Chondrocyte (in vitro differentiated cells): ENCODE results near the gene CLMN. TPM values are rescaled to one million over a fixed set of nuclear protein-coding genes. Genes with fewer than 3 reads are reported as not detected.
A peak's percentile ranks its signal among the peaks of the same experiment; 100 is the strongest.

Experiments
- DNase-seq: peaks from one replicate; pipeline ENCODE4 v3.0.0; 2021; ENCODE audit warnings: mixed read lengths, low spot score
- H3K27ac Mint-ChIP-seq: one replicate; pipeline ENCODE4 v1.8.0; 2021; ENCODE audit warnings: mild to moderate bottlenecking, moderate library complexity, mixed read lengths; ENCODE audit not compliant: unreplicated experiment
- H3K27me3 Mint-ChIP-seq: 2 replicates; pipeline ENCODE4 v1.8.0; 2021; ENCODE audit warnings: low read depth, mixed read lengths
- H3K36me3 Mint-ChIP-seq: 2 replicates; pipeline ENCODE4 v1.8.0; 2021; ENCODE audit warnings: low read depth, mixed read lengths
- H3K4me1 Mint-ChIP-seq: 2 replicates; pipeline ENCODE4 v1.8.0; 2021; ENCODE audit warnings: low read depth, mild to moderate bottlenecking, mixed read lengths
- H3K4me3 Mint-ChIP-seq: one replicate; pipeline ENCODE4 v1.8.0; 2021; ENCODE audit warnings: mild to moderate bottlenecking, moderate library complexity, mixed read lengths; ENCODE audit not compliant: unreplicated experiment
- H3K9me3 Mint-ChIP-seq: 2 replicates; pipeline ENCODE4 v1.8.0; 2021; ENCODE audit warnings: low read depth, mixed read lengths
- total RNA-seq: library from RNA; stranded (reverse); gene quantifications from 3 replicates; pipeline ENCODE4 v1.2.1, GENCODE V29; 2021
- TF ChIP-seq, protein P1 (sequence below): fragments of 200-600 bp; sonication (generic); IDR thresholded peaks from 2 replicates; pipeline ENCODE4 v1.5.0; 2021; ENCODE audit warnings: antibody characterized with exemption, mild to moderate bottlenecking, moderate library complexity

CLMN gene
- total RNA-seq, 1 donor from 2014 or later: 7.3 TPM

DNA sequence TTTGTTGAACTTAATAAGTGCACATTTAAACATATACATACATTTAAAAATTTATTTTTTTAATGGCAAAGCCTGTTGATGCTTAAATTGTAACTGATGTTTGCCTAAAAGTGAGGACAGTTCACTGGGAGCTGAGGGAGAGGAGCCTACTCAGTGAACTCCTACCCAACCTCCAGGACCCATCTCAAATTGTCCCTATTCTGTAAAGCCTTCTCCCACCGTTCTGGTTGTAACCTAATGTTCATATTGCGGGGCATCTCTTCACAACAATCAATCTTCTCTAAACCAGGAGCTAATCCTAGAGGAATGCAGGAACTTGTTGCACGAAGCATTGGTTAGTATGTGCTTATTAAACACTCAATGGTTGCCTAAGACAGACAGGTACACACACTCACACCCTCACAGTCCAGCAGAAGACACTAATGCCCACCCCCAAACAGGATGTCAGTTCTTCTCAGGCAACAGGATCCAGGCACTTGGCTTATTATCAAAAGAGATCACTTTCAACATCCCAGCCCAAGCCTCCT, 1.8 kb downstream of the CLMN start:
- Mint-ChIP-seq H3K27me3 (no peaks in the 10 kb centered on the region), H3K27ac (no peak overlapping the region)

DNA sequence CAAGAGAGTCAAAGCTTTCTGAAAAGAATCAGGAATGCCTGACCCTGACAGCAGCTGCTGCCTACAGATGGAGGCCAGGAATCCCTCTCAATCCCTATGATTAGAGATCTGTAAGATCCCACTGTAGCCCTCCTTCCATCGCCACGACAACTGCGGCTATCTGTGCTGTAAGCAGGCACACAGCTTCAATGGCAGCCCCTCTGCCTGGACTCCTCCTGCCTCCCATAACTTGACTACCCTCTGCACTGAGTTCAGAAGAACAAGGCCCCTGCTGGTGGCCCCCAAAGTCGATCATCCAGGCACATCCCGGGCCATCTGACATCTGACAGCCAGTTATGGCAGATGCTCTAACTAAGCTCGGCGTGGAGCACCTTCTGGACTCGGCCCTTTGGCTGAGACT, 2.9 kb downstream of the CLMN start:
- Mint-ChIP-seq H3K27me3 (no peaks in the 10 kb centered on the region), H3K27ac (no peak overlapping the region), H3K9me3 (no peaks in the 10 kb centered on the region), H3K36me3 (no peaks in the 10 kb centered on the region), H3K4me3 (no peak overlapping the region), H3K4me1 (peaks cover 25% of the 10 kb centered on the region)
- TF ChIP-seq, protein P1, sequence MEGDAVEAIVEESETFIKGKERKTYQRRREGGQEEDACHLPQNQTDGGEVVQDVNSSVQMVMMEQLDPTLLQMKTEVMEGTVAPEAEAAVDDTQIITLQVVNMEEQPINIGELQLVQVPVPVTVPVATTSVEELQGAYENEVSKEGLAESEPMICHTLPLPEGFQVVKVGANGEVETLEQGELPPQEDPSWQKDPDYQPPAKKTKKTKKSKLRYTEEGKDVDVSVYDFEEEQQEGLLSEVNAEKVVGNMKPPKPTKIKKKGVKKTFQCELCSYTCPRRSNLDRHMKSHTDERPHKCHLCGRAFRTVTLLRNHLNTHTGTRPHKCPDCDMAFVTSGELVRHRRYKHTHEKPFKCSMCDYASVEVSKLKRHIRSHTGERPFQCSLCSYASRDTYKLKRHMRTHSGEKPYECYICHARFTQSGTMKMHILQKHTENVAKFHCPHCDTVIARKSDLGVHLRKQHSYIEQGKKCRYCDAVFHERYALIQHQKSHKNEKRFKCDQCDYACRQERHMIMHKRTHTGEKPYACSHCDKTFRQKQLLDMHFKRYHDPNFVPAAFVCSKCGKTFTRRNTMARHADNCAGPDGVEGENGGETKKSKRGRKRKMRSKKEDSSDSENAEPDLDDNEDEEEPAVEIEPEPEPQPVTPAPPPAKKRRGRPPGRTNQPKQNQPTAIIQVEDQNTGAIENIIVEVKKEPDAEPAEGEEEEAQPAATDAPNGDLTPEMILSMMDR: no peak
- DNase-seq: no peak

More for the DNA sequence above, 1.8 kb downstream of the CLMN start:
- TF ChIP-seq, protein P1: no peak
- Mint-ChIP-seq H3K36me3 (no peaks in the 10 kb centered on the region), H3K9me3 (no peaks in the 10 kb centered on the region), H3K4me1 (peaks cover 31% of the 10 kb centered on the region), H3K4me3 (peak overlapping the region; percentile 7)
- DNase-seq: no peak

DNA sequence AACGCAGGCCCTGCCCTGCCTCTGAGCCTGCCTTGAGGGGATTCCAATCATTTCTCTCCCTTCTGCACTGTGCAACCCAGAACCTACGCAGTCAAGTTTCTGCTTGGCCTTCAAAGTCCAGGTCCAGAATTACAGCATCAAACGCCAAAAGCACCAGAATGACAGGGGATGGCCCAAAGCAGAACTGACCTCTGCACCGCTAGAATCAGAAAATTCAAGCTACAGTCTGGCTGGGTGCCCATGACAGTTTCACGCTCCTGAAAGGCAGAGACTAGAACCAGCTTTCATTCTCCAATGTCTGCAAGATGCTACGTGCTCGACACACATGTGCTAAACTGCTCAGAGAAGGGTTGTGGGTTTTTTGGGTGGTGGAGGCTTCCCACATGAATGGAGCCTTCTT, 4.1 kb downstream of the CLMN start:
- Mint-ChIP-seq H3K9me3 (no peaks in the 10 kb centered on the region), H3K4me1 (peaks cover 30% of the 10 kb centered on the region), H3K27ac (no peak overlapping the region), H3K36me3 (no peaks in the 10 kb centered on the region), H3K27me3 (no peaks in the 10 kb centered on the region), H3K4me3 (no peak overlapping the region)
- DNase-seq: no peak
- TF ChIP-seq, protein P1: no peak

GRCh38 chr14:95315156-95315555, 4.6 kb downstream of the CLMN start:
- TF ChIP-seq, protein P1: no peak
- no peaks in the 10 kb centered on the region for H3K36me3 Mint-ChIP-seq
- H3K4me3 Mint-ChIP-seq: no peak overlapping the region
- peaks cover 30% of the 10 kb centered on the region for H3K4me1 Mint-ChIP-seq
- H3K9me3 Mint-ChIP-seq: no peaks in the 10 kb centered on the region
- no peaks in the 10 kb centered on the region for H3K27me3 Mint-ChIP-seq
- no peak overlapping the region for H3K27ac Mint-ChIP-seq
- peak; percentile 51 for DNase-seq

DNA sequence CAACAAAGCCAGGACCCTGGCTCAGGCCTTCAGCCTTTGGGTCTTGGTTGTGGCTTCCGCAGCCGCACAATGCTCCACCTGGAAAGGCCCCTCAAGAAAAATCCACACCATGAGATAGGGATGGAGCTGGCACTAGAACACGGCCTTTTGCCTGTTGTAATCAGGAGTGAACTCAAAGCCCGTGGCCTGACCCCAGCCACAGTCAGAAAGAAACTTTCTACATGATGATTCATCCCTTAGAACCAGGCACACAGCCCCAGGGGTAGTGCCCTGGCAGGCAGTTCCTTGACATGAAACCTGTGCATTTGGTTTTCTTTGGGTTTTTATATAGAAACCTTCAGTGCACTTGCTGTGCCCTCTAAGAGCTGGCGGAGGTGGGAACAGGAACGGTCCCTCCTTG, 5.1 kb downstream of the CLMN start:
- H3K4me3 Mint-ChIP-seq: no peak overlapping the region
- H3K4me1 Mint-ChIP-seq: peaks cover 30% of the 10 kb centered on the region

More for the DNA sequence above, 5.1 kb downstream of the CLMN start:
- peak; percentile 50 for DNase-seq
- no peaks in the 10 kb centered on the region for H3K36me3 Mint-ChIP-seq
- H3K27ac Mint-ChIP-seq: no peak overlapping the region
- TF ChIP-seq, protein P1: no peak
- no peaks in the 10 kb centered on the region for H3K9me3 Mint-ChIP-seq
- no peaks in the 10 kb centered on the region for H3K27me3 Mint-ChIP-seq
